ENCODE results near the gene MAP2.

MAP2 gene

DNA sequence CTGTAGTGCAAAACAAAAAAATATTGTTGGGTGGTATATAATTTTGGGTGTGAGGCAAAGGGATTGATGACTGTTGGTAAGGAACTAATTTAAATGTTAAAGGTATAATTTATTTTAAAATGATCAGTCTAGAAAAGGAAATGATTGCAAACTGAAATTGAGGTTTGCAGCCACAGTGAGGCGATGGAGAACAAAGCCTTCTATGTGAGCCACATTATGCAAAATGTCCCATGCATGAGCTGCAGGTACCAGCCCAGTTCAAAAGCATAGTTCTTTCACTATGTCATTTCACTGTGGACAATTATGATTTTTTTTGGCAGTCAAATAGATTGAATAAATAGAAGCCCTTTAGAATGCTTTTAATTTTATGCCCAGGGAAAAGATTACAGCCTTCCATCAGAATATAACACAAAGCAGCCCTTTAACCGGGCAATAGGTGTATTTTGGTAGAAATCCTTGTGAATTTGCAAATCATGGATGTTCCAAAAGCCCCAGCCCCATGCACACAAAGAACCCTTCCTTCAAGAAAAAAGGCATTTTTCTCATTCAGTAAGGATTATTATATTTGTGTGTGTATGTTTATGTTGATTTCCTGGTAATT is 1.7 kb downstream of the MAP2 start:
- peak; percentile 70 for DNase-seq

DNA sequence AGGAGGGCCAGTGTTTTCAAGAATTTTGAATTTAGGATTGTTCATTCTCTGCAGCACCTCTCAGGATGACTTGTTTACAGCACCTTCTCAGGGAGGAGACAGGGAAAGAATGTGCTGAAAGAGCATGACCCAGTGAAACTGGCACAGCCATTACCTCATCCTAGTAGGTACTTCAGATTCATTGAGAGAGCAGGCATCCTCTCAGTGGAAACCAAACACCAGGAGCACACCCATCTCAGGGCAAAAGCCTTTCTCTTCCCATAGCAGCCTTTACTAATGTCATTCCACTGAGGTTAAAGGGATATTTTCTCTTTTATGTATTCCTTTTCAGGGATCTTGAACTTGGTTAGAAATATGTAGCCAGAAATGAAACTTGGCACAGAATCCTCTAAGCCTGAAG is 2.6 kb downstream of the MAP2 start:
- DNase-seq: peak; percentile 90

GRCh38 chr2:209431701-209432100 is 7.9 kb downstream of the MAP2 start:
- DNase-seq: no peak

DNA sequence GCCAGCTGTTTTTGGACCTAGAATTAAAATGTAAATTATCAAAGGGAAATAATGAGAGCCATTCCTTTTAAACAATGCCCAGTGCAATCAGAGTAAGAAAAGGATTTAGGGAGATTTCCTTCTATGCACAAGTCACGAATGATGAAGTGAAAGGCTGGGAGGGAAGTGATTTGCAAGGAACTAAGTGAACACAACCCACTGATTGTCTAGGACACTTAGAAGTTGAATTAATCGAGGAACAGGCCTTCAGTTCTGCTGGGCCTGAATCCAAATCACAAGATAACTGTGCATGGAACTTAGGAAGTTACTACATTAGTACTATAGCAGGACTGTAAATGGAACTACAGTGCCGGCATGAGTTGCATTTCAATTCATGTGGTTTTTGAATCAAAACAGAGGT is 17.7 kb downstream of the MAP2 start:
- DNase-seq: no peak

GRCh38 chr2:209442939-209443338 is 19.1 kb downstream of the MAP2 start:
- no peak for DNase-seq

DNA sequence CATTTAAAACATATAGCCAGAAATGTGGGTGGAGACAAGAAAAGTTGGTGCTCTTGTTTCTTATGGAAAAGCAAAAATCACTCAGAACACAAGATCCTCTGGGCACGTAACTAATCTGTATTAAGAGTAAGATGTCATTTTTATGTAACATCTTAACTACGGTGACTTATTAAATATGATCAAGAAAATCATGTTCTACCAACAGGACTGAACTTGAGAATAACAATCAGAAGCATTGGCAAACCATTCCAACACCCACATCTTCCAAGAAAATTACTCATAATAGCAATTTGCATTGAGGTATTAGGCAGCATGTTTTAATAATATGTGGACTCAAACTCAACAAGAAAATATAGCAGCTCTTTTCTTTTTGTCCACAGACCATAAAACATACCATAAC is 21.6 kb downstream of the MAP2 start:
- DNase-seq: no peak

GRCh38 chr2:209451209-209451834 is 27.5 kb downstream of the MAP2 start:
- peak; percentile 18 for DNase-seq

DNA sequence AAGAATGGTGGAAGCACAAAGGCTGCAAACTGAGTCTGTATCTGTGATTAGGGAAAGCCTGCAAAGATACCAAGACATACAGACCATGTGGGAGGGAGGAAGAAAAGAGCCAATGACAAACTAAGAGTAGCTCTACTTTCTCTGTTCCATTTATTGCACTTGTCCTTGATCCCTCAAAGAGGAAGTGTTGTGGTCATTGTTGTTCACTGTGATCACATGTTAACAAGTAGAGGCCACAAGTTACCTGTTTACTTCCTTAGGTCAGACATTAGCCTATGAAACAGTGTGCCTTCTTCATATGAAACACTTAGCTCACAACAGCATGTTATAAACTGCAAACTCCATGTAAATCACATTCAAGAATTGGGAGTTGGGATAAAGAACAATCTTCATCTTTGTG is 32.6 kb downstream of the MAP2 start:
- no peak for DNase-seq

DNA sequence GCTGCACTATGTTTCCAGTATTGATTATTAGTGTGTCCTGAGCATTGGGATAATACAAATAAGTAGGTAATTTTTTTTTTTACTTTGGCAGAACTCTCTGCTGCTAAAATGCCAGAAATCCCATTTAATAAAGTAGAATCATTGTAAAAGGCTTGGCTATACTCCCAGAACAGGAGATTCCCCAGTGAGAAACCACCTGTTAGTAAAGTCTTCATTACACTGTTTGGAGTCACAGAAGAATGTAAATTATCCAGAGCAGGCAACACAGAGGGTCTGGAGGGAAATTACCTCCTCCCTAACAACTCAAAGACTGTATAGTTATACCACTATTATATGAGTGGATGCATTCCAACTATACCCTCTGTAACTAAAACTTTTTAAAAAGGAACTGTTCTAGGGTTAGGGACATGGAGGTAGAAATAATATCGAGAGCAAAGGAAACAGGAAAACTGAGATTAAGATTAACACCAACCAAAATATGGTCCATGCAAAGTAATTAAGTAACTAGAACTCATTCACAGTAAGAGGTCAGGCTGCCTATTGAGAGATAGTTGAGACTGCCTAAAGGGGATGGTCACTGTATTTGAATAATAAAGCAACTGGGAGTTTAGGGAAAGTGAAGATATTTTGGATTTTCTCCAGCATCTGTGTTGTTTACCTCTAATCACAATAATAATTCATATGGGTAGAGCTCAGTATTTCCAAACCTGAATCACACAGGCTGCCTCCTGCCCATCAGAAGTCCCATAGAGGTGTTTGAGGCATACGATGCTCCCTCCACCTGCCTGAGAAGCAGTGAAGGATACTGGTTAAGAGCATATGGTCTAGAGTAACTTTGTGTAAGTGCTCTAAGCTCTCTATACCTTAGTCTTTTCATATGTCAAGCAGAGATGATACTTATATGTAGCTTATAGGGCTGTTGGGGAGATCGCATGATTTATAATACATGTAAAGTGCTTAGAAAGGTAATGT is 34.4 kb downstream of the MAP2 start:
- DNase-seq: no peak

DNA sequence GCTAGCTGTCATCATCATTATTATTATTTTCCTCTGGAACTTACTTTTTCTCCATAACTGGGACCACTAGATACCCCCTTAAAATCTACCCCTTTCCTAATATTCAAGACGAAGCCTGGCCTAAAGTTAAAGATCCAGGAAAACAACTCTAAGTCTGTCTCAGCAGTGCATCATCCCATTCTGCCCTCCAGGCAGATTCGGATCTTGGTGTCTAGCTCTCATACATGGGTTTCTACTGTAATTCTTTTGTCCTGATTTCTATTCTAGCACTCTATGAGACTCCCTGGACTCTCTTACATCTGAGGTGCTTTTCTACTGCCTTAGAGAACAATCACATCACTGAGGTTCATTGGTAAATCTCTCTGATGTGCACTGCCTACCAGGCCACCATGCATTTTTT is 35.5 kb downstream of the MAP2 start:
- DNase-seq: no peak

GRCh38 chr2:209460151-209460761 is 36.4 kb downstream of the MAP2 start:
- no peak for DNase-seq

DNA sequence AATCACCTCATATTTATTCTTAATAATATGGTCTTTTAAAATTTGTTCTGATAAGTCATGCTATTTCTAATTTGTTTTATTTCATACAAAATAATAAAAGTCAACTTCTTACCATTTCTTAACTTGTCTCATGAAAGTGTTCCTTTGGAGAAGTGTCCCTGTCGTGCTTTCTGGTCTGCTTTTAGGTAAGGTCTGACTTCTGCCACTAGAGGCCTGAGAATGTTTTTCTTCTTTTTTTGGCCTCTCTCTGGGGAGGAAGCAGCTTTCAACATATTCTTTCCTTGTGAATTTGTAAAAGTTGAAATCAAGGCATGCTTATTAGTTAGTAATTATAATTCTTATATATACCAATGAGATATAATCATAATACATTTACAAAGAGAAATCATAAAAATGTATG is 39.4 kb downstream of the MAP2 start:
- DNase-seq: no peak

GRCh38 chr2:209463835-209464234 is 40.0 kb downstream of the MAP2 start:
- no peak for DNase-seq

DNA sequence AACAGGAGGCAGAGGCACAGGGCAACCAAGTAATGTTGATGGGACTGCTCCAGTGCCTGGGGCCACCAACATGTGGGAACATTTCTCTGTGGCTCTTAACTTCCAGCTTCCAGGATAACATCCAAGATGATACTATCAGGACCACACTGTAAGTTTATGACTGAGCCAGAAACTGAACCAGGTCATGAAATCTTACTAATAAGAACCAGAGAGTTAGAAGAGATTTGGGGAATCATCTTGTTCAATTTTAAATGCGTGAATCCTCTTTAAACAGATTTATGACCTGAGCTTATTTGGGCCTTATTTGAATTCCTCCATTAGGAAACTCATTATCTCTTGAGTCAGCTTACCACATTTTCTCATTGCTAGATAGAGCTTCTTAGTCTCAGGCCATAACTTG is 45.0 kb downstream of the MAP2 start:
- no peak for DNase-seq

DNA sequence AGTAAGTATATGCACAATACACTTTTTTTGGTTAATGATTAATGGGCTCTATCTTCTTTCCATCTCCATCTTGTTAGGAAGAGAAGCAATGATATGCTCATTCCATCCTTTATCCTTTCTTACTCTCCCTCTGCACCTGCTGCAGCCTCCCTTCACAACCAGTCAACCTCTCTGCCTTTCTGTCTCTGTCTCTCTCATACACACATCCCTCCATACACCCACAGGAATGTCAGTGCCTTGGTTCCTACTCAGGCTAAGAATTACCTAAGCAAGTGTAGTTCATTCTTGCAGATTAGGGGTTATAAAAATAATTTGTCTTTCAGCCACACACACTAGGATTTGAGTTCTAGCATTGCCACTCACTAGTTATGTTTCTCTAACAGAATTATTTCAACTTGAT is 45.6 kb downstream of the MAP2 start:
- DNase-seq: no peak

- DNase-seq: no peak
These were observed 46.6 kb downstream of the MAP2 start for GRCh38 chr2:209470466-209470865.

GRCh38 chr2:209471037-209471436 is 47.2 kb downstream of the MAP2 start:
- no peak for DNase-seq

- peak; percentile 62 for DNase-seq
These were observed 48.4 kb downstream of the MAP2 start for GRCh38 chr2:209472112-209472832.

- DNase-seq: no peak
These were observed 49.0 kb downstream of the MAP2 start for GRCh38 chr2:209472871-209473270.

DNA sequence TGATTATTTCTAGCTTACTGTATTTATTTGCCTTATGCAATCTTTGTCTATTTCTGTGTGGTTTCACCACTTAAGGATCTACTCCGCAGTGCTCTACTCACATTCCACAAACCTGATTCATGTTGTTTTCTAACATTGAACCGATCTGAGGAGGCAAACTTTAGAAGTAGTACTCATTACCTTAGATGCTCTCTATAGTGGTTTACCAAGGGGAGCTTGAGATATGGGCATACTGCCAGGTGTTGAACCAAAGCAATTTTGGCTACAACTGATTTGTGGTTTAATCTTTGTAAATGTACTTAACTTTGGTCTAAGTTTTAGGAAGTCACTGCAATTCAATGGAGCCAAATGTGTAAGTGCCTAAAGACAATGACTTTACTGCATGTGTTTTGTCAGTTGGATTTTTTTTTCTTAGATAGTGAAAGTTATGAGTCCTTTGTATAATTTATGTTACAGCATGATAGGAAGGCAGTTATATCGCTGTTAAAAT is 50.1 kb downstream of the MAP2 start:
- peak; percentile 16 for DNase-seq

DNA sequence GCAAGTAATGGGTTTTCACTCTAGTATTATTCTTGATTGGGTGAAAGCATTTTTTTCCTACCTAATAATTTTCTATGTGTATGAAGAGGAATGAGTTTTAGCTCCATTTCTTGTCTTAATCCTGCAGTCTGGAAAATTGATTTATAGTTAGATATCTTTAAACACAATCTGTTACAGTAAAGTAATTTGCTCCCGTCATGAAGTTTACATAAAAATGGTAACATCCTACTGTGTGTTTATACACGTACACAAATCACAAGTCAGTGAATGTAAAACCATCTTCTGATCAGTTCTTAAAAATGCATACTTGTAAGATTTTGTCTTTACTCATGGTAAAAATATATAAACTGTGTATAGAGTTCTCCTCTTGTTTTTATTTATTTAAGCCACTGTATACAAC is 51.1 kb downstream of the MAP2 start:
- no peak for DNase-seq

DNA sequence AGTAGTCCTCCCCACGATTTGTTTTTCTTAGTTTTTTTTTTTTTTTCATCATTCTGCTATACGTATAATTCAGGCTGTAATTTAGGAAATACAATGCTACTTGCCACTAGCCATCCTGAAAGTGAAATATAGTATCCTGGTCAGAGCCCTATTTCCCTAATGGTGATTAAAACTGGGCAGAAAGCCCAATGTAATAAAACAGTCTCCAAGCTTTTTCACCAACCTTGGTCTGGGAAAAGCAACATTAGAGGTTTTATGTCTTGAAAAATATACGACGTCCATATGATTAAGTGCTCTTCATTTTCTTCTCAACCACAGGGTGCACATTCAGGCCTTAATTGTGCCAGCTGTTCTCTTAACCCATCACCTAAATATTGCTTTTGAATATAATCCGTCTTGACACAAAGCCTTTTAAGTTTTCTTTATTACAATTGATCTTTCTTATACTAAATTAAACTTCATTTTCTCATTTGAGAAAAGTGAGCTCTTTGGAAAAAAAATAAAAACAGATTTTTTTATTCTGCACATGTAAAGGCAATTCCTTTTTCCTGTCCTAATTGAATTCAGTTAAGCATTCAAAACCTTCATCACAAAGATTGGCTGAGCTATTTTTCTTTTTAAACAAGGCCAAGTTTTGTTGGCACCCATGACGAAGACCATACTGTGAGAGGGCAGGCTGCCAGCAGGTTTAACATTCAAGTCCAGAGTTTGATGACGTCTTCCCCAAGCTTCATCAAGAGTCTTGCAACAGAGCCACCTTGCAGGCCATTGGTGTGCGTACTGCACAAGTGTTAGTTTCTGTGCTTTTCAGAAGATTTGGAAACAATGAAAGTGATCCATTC is 52.7 kb downstream of the MAP2 start:
- peak; percentile 84 for DNase-seq

All from NCI-H345 (cell line).